GM18870 (cell line): ENCODE data around the gene PRAMEF33.
"Not testable (repeated sequence)": the region's sequence is repeated elsewhere in the genome, so short reads cannot be mapped to it uniquely, and the experiment has no call there.

Source experiments
- ATAC-seq: cut with Tn5 transposase; IDR thresholded peaks from one replicate; pipeline ENCODE4 v1.9.1; 2021; ENCODE audit warnings: moderate library complexity; ENCODE audit not compliant: unreplicated experiment

The PRAMEF33 gene

GRCh38 chr1:13303239-13303638 lies at the start of gene PRAMEF33:
Gene PRAMEF33, plus strand, starts transcription at chr1:13303539. Its CDS starts 2,416 bp downstream, at chr1:13305955.
- ATAC-seq = not testable (repeated sequence)

- not testable (repeated sequence) for ATAC-seq
Measured at GRCh38 chr1:13253898-13254297, 49.4 kb upstream of the PRAMEF33 start, which contains the start of gene PRAMEF5. Gene PRAMEF5, plus strand, starts transcription at chr1:13254198. Its CDS starts 5,071 bp downstream, at chr1:13259269.

GRCh38 chr1:13265124-13265523 lies 38.2 kb upstream of the PRAMEF33 start:
- not testable (repeated sequence) for ATAC-seq

GRCh38 chr1:13277016-13277415 lies 26.3 kb upstream of the PRAMEF33 start:
- not testable (repeated sequence) for ATAC-seq

- not testable (repeated sequence) for ATAC-seq
Measured at GRCh38 chr1:13279617-13280016, 23.7 kb upstream of the PRAMEF33 start.

GRCh38 chr1:13285037-13285436 lies 18.3 kb upstream of the PRAMEF33 start, which contains the start of gene PRAMEF8:
Gene PRAMEF8, minus strand, starts transcription at chr1:13285137. Its CDS starts 1,046 bp downstream, at chr1:13284091.
- not testable (repeated sequence) for ATAC-seq

GRCh38 chr1:13289030-13289429 lies 14.3 kb upstream of the PRAMEF33 start:
- not testable (repeated sequence) for ATAC-seq

GRCh38 chr1:13297216-13297931 lies 6.0 kb upstream of the PRAMEF33 start:
- not testable (repeated sequence) for ATAC-seq

GRCh38 chr1:13298699-13299098 lies 4.6 kb upstream of the PRAMEF33 start:
- not testable (repeated sequence) for ATAC-seq

GRCh38 chr1:13302197-13302596 lies 1.1 kb upstream of the PRAMEF33 start:
- not testable (repeated sequence) for ATAC-seq

GRCh38 chr1:13315281-13315680 lies 11.9 kb downstream of the PRAMEF33 start, which contains the start of gene PRAMEF15:
Gene PRAMEF15, plus strand, starts transcription at chr1:13315581. Its CDS starts 2,827 bp downstream, at chr1:13318408.
- not testable (repeated sequence) for ATAC-seq

- ATAC-seq = not testable (repeated sequence)
Measured at GRCh38 chr1:13342496-13342895, 39.2 kb downstream of the PRAMEF33 start.

- ATAC-seq = not testable (repeated sequence)
Measured at GRCh38 chr1:13347034-13347433, 43.7 kb downstream of the PRAMEF33 start, which contains the start of gene PRAMEF14. Gene PRAMEF14, minus strand, starts transcription at chr1:13347134. Its CDS starts 1,820 bp downstream, at chr1:13345314.

GRCh38 chr1:13353476-13353875 lies 50.1 kb downstream of the PRAMEF33 start:
- ATAC-seq = not testable (repeated sequence)

- ATAC-seq = not testable (repeated sequence)
Measured at GRCh38 chr1:13354475-13354874, 51.1 kb downstream of the PRAMEF33 start.

GRCh38 chr1:13356774-13357173 lies 53.4 kb downstream of the PRAMEF33 start:
- ATAC-seq = not testable (repeated sequence)
